ENCODE results near the gene PARP11. TPM values are rescaled to one million over a fixed set of nuclear protein-coding genes. Genes with fewer than 3 reads are reported as not detected.

Gene PARP11
- total RNA-seq, 2 experiments from 2014 or later = 13.4 TPM

- peaks cover 17% of the 10 kb centered on the region for H3K4me1 Mint-ChIP-seq (ENCODE audit: low read depth)
- H3K4me3 Mint-ChIP-seq = no peak overlapping the region
- no peaks in the 10 kb centered on the region for H3K9me3 Mint-ChIP-seq
- Histone ChIP-seq H3K9me3 (ENCODE audit: control insufficient read depth in 1 of 2, insufficient read depth in 1 of 2, low read length in 2 of 2) (no peaks in the 10 kb centered on the region), H3K36me3 (ENCODE audit: insufficient read depth, low read length) (no peaks in the 10 kb centered on the region), H3K4me3 (ENCODE audit: low read length) (no peak overlapping the region), H3K27ac (ENCODE audit: low read depth in 1 of 2, low read length in 2 of 2) (no peak overlapping the region), H3K4me1 (ENCODE audit: insufficient read depth, low read length) (peaks cover 4% of the 10 kb centered on the region), H3K27me3 (ENCODE audit: control insufficient read depth in 1 of 2, insufficient read depth in 2 of 2, low read length in 2 of 2) (no peaks in the 10 kb centered on the region)
- DNase-seq (no peak), ATAC-seq (ENCODE audit: poor library complexity) (no peak)
- intact Hi-C loops (cut with DNase I, micrococcal nuclease) = loop anchor here (10.0 kb wide), 3 partner anchors 265 to 985 kb away; partner anchors contain the start of genes RAD51AP1 (in 2 of the 2) and TULP3 (in 1 of the 2)
- POLR2A ChIA-PET = interaction anchor here (1.2 kb wide), 1 partner anchor 83 kb away, joined by 3 read pairs; no protein-coding TSS in a partner anchor
- CTCF ChIA-PET = interaction anchor here (1.1 kb wide), 1 partner anchor 397 kb away, joined by 5 read pairs; no protein-coding TSS in a partner anchor
- H3K36me3 Mint-ChIP-seq (ENCODE audit: low read depth) = no peaks in the 10 kb centered on the region
- no peak for TF ChIP-seq CTCF (IDR thresholded peaks at IDR 0.05)
- peak overlapping the region; percentile 72 for H3K27ac Mint-ChIP-seq
- no peaks in the 10 kb centered on the region for H3K27me3 Mint-ChIP-seq
Measured at GRCh38 chr12:3879846-3880245, 6.6 kb upstream of the PARP11 start.

- Mint-ChIP-seq H3K4me1 (ENCODE audit: low read depth) (peaks cover 74% of the 10 kb centered on the region), H3K4me3 (peak overlapping the region; percentile 95), H3K36me3 (ENCODE audit: low read depth) (peaks cover 37% of the 10 kb centered on the region), H3K27me3 (no peaks in the 10 kb centered on the region), H3K27ac (peak overlapping the region; percentile 99), H3K9me3 (no peaks in the 10 kb centered on the region)
- TF ChIP-seq CTCF (IDR thresholded peaks at IDR 0.05) = no peak
- Histone ChIP-seq H3K4me3 (ENCODE audit: low read length) (peak overlapping the region; percentile 79), H3K4me1 (ENCODE audit: insufficient read depth, low read length) (peaks cover 30% of the 10 kb centered on the region), H3K9me3 (ENCODE audit: control insufficient read depth in 1 of 2, insufficient read depth in 1 of 2, low read length in 2 of 2) (no peaks in the 10 kb centered on the region), H3K27me3 (ENCODE audit: control insufficient read depth in 1 of 2, insufficient read depth in 2 of 2, low read length in 2 of 2) (no peaks in the 10 kb centered on the region), H3K36me3 (ENCODE audit: insufficient read depth, low read length) (no peaks in the 10 kb centered on the region), H3K27ac (ENCODE audit: low read depth in 1 of 2, low read length in 2 of 2) (peak overlapping the region; percentile 88 to 97)
- CTCF ChIA-PET = interaction anchor here (0.6 to 5.2 kb wide), 2 partner anchors 12 to 406 kb away, joined by 4 to 17 read pairs; no protein-coding TSS in a partner anchor
- ATAC-seq (ENCODE audit: poor library complexity) = no peak
- intact Hi-C loops (cut with DNase I, micrococcal nuclease) = loop anchor here (5.0 to 10.0 kb wide), 4 partner anchors 119 to 977 kb away; partner anchors contain the start of genes RAD51AP1 (in 2 of the 2), CRACR2A (in 1 of the 2), TIGAR (in 1 of the 2) and TULP3 (in 1 of the 2)
- POLR2A ChIA-PET = no interaction called here
- peak in 3 of 14 experiments; percentile 37 to 54 (median 44) for DNase-seq
Measured at GRCh38 chr12:3871356-3871755, 1.8 kb downstream of the PARP11 start.

- H3K4me3 ChIP-seq (ENCODE audit: low read length) = peak overlapping the region; percentile 79
- CTCF ChIA-PET = interaction anchor here (0.6 to 5.2 kb wide), 3 partner anchors 16 to 407 kb away, joined by 3 to 17 read pairs (median 3); no protein-coding TSS in a partner anchor
- H3K4me1 ChIP-seq (ENCODE audit: insufficient read depth, low read length) = peaks cover 30% of the 10 kb centered on the region
- Mint-ChIP-seq H3K4me1 (ENCODE audit: low read depth) (peaks cover 79% of the 10 kb centered on the region), H3K4me3 (peak overlapping the region; percentile 95), H3K27ac (peak overlapping the region; percentile 99), H3K9me3 (peaks cover 6% of the 10 kb centered on the region), H3K27me3 (no peaks in the 10 kb centered on the region), H3K36me3 (ENCODE audit: low read depth) (peaks cover 52% of the 10 kb centered on the region)
- H3K27ac ChIP-seq (ENCODE audit: low read depth in 1 of 2, low read length in 2 of 2) = peak overlapping the region; percentile 88 to 97
- intact Hi-C loops (cut with DNase I, micrococcal nuclease) = loop anchor here (5.0 to 10.0 kb wide), 4 partner anchors 118 to 975 kb away; partner anchors contain the start of genes RAD51AP1 (in 2 of the 2), CRACR2A (in 1 of the 2), TIGAR (in 1 of the 2) and TULP3 (in 1 of the 2)
- POLR2A ChIA-PET = interaction anchor here (1.0 to 1.6 kb wide), 6 partner anchors 33 to 407 kb away, joined by 3 to 7 read pairs (median 4); no protein-coding TSS in a partner anchor
- ATAC-seq (ENCODE audit: poor library complexity) (no peak), DNase-seq (peak in 6 of 14 experiments; percentile 19 to 74 (median 46))
- peaks cover 0 to 6% of the 10 kb centered on the region in 2 experiments for H3K9me3 ChIP-seq (ENCODE audit: control insufficient read depth in 1 of 2, insufficient read depth in 1 of 2, low read length in 2 of 2)
- no peak for TF ChIP-seq CTCF (IDR thresholded peaks at IDR 0.05)
- no peaks in the 10 kb centered on the region for H3K27me3 ChIP-seq (ENCODE audit: control insufficient read depth in 1 of 2, insufficient read depth in 2 of 2, low read length in 2 of 2)
- H3K36me3 ChIP-seq (ENCODE audit: insufficient read depth, low read length) = peaks cover 8% of the 10 kb centered on the region
Measured at GRCh38 chr12:3869865-3870264, 3.3 kb downstream of the PARP11 start.
